ENCODE results near the gene SLC10A6. TPM values are rescaled to one million over a fixed set of nuclear protein-coding genes. Genes with fewer than 3 reads are reported as not detected.
A peak's percentile ranks its signal among the peaks of the same experiment; 100 is the strongest.

The SLC10A6 gene
- total RNA-seq, 1 donor from 2014 or later: 0.13 TPM

- no peak for DNase-seq (ENCODE audit: low read depth, low spot score)
Observed at GRCh38 chr4:86848136-86848535, 1.0 kb downstream of the SLC10A6 start.

GRCh38 chr4:86847571-86847970 is 1.6 kb downstream of the SLC10A6 start:
- DNase-seq (ENCODE audit: low read depth, low spot score): no peak

GRCh38 chr4:86846921-86847320 is 2.3 kb downstream of the SLC10A6 start:
- no peak for DNase-seq (ENCODE audit: low read depth, low spot score)

DNA sequence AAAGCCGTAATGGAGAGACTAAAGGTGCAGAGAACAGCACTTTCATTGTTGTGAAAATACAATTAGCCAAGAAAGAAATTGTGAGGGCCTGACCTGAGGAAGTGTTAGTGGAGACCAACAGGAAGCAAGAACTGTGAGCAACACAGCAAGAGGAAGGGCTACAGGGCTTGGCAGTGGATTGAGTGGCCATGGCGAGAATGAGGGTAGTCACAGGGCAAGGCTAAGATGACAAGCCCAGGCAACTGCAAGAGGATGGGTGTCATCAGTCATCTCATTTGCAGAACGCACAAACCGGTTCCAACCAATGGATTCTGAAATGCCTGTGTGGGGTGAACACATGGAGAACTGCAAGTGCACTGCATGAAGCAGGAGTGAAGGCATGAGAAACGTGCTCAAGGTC is 3.6 kb downstream of the SLC10A6 start:
- DNase-seq (ENCODE audit: low read depth, low spot score): peak; percentile 57

- DNase-seq (ENCODE audit: low read depth, low spot score): no peak
Observed at GRCh38 chr4:86841309-86841708, 7.9 kb downstream of the SLC10A6 start.

- no peak for DNase-seq (ENCODE audit: low read depth, low spot score)
Observed at GRCh38 chr4:86840858-86841257, 8.3 kb downstream of the SLC10A6 start.

DNA sequence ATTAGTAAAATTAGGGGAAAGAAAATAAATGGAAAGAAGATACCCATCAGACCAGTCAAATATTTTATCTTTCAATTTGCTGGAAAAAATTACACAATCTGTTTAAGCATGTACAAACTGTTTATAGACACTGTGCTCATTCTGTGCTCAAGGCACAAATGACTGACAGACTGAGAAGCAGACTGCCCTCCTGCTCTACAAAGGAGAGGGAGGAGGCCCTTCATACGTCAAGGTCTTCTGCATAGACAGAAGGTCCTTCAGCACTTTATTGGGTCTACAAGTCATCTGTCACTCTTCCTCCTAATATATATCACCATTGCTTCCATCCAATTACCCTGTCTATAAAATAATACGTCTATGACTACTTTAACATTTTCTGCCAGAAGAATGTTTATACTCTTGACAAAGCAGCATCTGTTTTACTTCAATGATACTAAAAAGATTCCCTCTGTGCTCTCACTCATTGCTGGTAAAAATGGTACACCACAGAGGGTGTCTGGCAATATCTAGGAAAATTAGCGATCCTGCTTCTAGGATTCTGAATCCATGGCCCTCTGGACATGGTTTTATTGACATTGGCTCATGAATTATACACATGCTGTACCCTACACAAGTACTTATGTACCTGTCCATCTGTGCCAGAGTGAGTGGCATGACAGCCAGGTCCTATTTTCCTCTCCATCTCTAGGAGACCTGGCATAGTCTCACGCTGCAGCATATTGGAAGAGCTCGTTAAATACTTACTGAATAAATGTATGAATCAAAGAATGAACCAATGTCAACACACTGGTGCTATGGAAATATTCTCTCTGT is 11.3 kb downstream of the SLC10A6 start:
- DNase-seq (ENCODE audit: low read depth, low spot score): no peak

- DNase-seq (ENCODE audit: low read depth, low spot score): no peak
Observed at GRCh38 chr4:86835677-86836076, 13.5 kb downstream of the SLC10A6 start.

DNA sequence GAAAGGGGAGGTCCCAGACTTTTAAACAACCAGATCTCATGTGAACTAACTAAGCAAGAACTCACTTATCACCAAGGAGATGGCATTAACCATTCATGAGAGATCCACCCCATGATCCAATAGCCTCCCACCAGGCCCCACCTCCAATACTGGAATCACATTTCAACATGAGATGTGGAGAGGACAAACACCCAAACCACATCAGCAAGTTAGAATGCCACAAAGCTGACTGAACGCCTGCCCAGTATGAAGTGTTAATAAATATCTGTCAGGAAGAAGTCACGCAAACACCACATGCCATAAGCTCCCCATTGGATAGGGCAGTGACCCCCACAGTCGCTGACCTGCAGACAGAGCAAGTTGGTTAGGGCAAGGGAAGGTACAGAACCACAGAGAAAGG is 14.3 kb downstream of the SLC10A6 start:
- DNase-seq (ENCODE audit: low read depth, low spot score): no peak

- DNase-seq (ENCODE audit: low read depth, low spot score): no peak
Observed at GRCh38 chr4:86833615-86834014, 15.6 kb downstream of the SLC10A6 start.

DNA sequence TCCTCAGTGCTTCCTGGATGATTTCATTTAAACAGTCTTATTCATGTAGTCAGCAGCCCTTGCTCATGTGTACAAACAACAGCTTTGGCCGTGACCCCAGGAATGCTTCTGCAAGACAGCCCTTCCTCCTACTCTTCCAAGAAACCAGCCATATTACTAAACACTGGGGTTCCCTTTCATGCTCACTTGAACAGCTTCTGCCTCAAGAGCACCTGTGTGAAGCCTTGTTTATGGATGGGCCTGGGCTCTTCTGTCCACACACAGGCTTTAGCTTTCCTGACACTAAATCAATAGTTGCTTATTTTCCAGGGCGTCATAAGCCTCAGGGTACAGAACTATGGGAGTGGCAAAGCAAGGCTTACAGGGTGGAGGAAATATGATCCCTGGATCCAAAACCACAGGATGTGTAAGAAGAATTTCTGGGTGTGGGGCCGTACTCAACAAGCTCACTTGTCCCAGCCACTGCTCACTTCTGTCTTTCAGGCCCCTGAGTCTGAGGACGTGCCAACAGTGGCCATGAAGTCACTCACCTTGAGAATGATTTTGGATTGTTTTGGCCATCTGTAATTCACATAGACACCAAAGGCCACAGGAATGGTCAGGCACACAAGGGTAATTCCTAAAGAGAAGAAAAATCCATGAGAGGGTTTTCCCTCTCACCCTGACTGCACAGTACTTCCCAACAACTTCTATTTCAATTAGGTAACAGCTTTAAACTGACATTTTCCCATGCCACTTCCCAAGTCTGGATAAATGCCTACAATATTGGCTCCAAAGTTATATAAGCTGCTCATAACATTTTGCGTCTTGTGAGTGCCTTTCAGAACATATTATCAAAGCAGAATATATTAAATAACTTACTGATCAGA is 17.7 kb downstream of the SLC10A6 start:
- DNase-seq (ENCODE audit: low read depth, low spot score): no peak

DNA sequence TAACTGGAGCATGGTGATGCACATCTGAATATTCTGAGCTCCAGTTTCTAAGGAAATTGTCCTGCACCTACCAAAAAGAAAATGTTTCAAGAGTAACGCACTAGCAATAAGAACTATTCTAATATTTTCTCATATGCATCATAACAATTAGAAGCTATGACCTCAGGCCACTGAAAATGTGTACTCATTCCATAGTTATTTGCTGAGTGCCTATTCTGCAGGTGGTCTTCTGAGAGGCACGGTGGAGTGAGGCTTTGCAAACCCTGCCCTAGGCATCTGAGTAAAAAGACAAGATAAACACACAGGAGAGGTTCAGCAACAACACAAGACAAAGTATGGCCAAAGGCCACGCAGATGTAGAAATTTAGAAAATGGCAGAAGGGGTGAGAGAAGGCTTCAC is 23.7 kb downstream of the SLC10A6 start:
- no peak for DNase-seq (ENCODE audit: low read depth, low spot score)

GRCh38 chr4:86822136-86822535 is 27.0 kb downstream of the SLC10A6 start:
- no peak for DNase-seq (ENCODE audit: low read depth, low spot score)

- DNase-seq (ENCODE audit: low read depth, low spot score): no peak
Observed at GRCh38 chr4:86821151-86821550, 28.0 kb downstream of the SLC10A6 start.

- DNase-seq (ENCODE audit: low read depth, low spot score): no peak
Observed at GRCh38 chr4:86819561-86819960, 29.6 kb downstream of the SLC10A6 start.

GRCh38 chr4:86818841-86819240 is 30.3 kb downstream of the SLC10A6 start:
- DNase-seq (ENCODE audit: low read depth, low spot score): no peak

DNA sequence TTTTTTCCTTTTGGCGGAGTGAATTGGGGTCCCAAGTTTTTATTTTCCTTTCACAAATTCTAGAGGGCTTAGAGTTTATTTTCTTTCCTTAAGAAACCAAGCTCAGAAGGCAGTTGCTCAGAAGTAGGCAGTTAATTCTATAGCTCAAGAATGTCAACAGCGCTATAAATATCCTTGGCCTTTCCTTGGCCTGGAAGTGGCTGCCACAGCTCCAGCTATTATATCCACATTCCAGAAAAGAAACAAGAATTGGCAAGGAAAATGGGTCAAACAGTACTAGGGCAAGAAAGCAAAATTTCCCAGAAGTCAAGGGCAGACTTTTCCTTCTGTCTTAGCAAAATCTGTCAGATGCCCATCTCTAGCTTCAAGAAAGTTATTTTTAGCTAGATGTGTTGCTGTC is 31.0 kb downstream of the SLC10A6 start:
- DNase-seq (ENCODE audit: low read depth, low spot score): peak; percentile 1

DNA sequence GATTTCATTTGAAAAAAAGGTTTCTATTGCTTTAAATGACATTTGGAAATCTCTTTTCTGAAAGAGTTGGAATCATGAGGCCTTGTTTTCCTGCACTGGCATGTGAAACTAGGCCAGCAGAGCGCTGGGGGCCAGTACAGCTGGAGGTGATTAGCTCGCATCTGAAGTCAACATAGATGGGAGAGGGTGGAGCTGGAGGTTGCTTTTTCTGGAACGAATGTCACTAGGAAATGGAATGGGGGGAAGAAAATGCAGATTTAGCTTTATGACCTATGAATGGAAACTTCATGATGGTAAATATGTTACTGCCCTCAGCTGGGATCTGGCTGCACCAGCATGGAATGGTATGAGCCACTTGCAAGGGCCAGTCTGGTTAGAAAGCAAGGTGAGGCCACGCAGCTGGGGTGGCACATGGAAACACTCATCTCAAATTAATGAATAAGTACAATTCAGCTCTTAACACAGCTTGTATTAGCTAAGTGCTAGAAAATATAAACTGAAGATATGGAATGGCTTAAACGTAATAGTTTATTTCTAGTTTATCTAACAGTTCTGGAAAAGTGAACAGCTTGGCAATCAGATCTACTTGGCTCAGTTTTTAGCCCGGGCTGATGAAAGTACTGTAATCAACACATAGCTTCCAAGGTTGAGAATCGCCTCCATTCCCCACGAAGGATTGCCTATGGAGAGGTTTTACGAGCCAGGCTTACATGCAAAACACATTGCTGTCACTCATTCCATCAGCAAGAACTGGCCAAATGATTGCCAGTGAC is 32.5 kb downstream of the SLC10A6 start:
- DNase-seq (ENCODE audit: low read depth, low spot score): no peak

- DNase-seq (ENCODE audit: low read depth, low spot score): no peak
Observed at GRCh38 chr4:86815653-86816052, 33.5 kb downstream of the SLC10A6 start.

GRCh38 chr4:86810847-86811246 is 38.3 kb downstream of the SLC10A6 start:
- no peak for DNase-seq (ENCODE audit: low read depth, low spot score)

GRCh38 chr4:86809809-86810208 is 39.4 kb downstream of the SLC10A6 start:
- no peak for DNase-seq (ENCODE audit: low read depth, low spot score)

GRCh38 chr4:86791126-86791525 is 58.1 kb downstream of the SLC10A6 start:
- DNase-seq (ENCODE audit: low read depth, low spot score): no peak

All from pulmonary artery endothelial cell (primary cell).